Stimulated activated CD8-positive, alpha-beta memory T cell treated with anti-CD3 and anti-CD28 coated beads, Interleukin-7, amount 100 ng/mL, for 4 hours (primary cell): ENCODE measurements around the gene UNC79.
"Not testable (repeated sequence)": the region's sequence is repeated elsewhere in the genome, so short reads cannot be mapped to it uniquely, and the experiment has no call there.

Source experiments
- DNase-seq, 2 donors: peaks; one replicate each; pipeline ENCODE4 v3.0.0-alpha.2; 2020; ENCODE audit warnings: low read depth in 2 of 2

The UNC79 gene

DNA sequence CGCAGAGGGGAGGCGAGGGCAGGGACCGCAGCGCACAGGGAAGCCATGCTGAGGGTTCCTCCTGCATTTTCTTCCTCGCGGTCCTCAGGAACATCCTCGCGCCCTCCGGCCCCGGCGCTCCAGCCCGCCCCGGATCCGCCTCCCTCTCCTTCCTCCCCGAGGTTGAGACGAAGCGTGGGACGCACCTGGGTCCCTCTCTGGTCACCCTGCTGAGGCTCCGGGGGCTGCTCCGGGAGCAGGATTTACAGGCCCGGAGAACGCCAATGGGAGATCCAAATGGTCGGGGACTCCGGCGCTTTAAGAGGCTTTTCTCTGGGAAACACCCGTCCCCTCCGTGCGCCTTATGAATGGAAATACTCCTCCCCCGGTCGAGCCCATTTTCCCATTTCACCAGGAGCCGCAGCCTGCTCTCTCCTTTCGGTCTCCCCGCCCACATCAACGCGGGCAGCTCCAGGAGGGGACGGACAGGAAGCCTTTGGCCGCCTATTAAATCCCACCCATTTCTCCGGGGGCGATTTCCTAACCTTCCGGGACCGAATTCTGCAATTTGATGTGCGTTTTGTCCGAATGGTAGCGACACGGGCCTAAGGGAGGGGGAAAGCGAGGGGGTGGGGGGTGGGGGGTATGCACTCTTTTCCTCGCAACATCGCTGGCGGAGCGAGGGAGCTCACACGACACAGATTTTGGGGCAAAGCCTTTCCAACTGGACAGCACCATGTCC, at the start of gene UNC79:
Gene UNC79 (plus strand): TSS at position 625 of the 721 bp plus-strand sequence. CDS start 91 bp downstream, at position 716.
- no peak for DNase-seq

DNA sequence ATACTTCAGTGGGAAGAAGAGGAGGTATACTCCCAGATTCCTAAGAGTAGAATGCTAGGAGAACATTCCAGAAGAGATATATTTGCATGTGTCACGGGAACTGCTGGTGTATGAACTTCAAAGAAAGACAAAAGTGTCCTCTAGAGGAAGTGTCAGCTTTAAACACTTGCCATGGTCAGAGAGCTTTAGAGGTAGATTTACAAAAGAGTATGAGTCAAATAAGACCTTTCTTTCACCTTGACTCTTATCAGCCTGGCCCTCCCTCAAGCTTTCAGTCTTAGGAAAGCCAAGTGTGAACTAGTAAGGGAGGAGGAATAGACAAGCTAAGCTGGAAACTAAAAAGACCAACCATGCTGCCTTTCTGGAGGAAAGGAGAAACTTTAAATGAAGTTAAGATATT, 49.1 kb upstream of the UNC79 start:
- no peak for DNase-seq

- DNase-seq = not testable (repeated sequence)
These were observed 46.5 kb upstream of the UNC79 start for GRCh38 chr14:93384256-93384655.

DNA sequence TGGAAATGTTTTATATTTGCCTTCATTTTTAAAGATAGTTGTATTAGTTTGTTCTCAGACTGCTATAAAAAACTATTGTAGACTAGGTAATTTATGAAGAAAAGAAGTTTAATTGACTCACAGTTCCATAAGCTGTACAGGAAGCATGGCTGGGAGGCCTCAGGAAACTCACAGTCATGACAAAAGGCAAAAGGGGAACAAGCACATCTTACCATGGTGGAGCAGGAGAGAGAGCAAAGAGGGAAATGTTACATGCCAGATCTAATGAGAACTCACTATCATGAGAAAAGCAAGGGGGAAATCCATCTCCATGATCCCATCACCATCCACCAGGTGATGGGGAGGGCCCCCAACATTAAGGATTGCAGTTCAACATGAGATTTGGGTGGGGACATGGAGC, 35.5 kb upstream of the UNC79 start:
- no peak for DNase-seq

DNA sequence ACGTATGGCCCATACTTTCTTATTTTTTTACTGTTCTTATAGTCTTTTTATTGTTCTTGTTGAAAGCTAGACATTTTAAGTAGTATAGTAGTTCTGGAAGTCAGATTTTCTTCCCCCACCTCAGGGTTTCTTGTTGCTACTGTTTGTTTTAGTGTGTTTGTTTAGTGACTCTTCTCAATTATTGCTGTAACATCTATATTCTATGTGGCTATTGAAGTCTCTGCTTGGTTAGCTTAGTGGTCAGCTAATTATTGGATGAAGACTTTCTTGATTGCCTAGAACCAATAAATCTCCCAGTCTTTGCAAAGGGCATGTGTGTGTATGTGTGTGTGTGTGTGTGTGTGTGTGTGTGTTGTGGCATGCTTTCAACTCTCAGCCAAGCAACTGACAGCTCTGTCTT, 34.3 kb upstream of the UNC79 start:
- DNase-seq = no peak

DNA sequence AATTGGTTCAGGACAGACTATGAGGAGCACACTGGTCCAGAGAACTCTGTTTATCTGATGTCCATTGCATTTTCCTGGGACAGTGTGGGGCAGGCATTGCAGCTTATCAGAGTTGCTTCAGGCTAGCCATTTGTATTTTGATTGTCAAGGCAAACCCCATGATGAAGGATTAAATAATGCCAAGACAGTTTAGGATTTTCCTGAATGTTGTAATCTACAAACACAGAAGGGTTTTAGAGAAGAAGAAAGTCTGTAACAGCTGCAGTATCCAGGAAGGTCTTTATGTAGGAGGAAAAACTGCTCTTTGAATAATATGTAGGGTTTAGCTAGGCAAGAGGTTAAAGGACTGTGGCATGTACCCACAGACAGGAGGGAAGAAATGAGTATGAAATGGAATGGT, 32.2 kb upstream of the UNC79 start:
- no peak for DNase-seq

DNA sequence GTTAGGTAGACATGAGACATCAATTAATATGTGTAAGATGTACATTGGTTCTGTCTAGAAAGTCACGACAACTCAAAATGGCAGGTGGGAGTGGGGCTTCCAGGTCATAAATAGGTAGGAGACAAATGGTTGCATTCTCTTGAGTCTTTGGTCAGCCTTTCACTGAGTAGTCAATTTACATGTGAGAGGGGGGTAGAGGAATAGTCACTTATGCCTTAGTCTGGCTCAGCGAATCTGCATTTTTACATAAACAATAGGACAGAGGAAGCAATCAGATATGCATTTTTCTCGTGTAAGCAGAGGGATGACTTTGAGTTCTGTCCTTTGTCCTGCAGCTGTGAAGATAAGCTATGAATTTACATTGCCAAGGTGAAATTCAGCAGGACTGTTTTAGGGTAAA, 27.8 kb upstream of the UNC79 start:
- DNase-seq = no peak

DNA sequence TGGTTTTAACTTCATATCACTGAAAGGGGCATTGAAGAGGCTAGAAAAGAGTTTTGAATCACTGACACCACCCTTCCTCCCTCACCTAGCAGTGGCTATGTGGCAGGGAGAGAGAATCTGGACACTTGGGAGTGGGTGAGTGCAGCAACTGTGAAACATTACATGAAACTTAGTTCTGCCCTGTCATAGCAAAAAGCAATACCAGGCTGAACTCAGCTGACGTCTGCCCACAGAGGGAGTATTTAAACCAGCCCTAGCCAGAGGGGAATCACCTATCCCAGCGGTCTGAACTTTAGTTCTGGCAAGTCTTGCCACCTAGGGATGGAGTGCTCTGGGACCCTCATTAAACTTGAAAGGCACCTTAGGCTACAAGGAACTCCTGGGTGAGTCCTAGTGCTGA, 20.7 kb upstream of the UNC79 start:
- no peak for DNase-seq

GRCh38 chr14:93410893-93411292, 19.8 kb upstream of the UNC79 start:
- DNase-seq = no peak

- not testable (repeated sequence) for DNase-seq
These were observed 5.6 kb upstream of the UNC79 start for GRCh38 chr14:93425136-93425535.

- DNase-seq = no peak
These were observed 4.0 kb upstream of the UNC79 start for GRCh38 chr14:93426750-93427149.

GRCh38 chr14:93431036-93431670, 414 bp downstream of the UNC79 start:
- no peak for DNase-seq

DNA sequence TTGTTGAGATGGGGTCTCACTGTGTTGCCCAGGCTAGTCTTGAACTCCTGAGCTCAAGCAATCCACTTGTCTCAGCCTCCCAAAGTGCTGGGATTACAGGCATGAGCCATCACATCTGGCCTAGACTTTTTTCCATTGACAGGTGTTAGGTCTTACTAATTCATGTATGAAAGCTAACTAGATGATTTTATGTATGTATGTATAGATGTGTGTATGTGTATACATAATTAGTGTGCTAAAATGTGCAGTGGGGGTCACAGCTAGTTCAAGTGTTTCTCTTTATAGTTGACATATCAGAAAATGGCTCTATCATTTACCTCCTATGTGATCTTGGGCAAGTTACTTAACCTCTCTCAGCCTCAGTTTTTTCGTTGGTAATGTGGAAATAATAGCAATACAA, 23.5 kb downstream of the UNC79 start:
- no peak for DNase-seq

GRCh38 chr14:93456356-93456755, 25.6 kb downstream of the UNC79 start:
- DNase-seq = no peak

- DNase-seq = no peak
These were observed 27.5 kb downstream of the UNC79 start for GRCh38 chr14:93458234-93458633.

DNA sequence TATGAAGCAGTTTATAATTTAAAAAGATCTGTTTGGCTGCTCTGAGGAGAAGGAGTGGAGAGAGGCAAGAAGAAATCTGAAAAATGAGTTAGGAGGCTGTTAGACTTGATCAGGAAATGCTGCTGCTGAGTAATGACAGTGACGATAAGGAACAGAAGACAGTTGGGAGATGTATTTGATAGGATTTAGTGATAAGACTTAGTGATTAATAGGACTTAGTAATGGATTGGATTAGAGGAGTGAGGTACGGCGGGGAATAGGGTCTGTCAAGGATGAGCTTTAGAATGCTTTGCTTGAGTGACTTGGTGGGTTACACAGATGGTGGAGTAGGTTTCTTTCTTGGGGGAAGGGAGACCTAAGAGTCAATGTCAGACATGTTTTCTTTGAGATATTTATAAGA, 31.7 kb downstream of the UNC79 start:
- no peak for DNase-seq

DNA sequence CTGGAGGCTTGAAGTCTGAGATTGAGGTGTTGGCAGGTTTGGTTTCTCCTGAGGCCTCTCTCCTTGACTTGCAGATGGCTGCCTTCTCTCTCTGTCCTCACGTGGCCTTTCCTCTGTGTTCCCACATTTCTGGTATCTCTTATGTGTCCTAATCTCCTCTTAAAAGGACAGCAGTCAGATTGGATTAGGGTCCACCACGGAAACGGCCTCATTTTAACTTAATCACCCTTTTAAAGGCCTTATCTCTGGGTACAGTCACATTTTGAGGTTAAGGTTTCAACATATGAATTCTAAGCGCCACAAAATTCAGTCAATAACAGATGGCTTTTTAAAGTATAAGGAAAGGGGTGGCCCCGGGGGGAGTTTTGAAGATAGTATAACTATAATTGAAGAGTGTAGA, 33.5 kb downstream of the UNC79 start:
- DNase-seq = no peak

DNA sequence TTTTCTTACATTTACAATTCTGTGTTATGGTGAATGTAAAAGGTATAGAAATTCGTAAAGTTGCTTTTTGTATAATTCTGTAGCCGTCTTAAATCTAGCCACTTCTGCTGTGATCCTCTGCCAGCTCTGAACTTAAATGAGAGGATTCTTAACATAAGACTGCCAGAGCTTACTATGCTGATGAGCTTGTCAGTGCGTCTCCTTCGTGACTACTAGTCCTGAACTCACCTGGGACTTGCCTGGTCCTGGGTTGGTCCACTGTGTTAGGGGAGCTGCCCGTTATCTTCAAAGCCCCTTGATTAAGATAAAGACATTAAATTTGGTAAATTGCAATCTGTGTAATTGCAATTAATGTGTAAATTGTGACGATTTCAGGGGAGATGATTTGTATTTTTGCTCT, 44.7 kb downstream of the UNC79 start:
- DNase-seq = no peak

DNA sequence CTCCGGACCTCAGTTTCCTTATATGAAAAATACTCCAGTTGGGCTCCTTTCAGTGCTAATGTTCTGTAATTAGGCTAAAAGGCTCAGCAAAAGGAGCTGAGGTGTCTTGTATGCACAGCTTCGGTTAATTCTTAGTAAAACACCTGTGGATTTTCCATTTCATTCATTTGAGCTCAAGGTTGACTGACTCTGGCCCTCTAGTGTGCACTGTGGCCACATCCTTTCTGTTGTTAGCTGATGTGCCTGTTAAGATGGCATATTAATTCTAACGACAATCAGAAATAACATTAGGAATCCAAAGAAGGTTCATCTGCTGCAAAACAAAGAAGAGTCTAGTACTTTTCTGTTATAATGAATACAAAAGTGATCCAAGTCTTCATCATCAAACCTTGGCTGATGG, 45.6 kb downstream of the UNC79 start:
- no peak for DNase-seq

- not testable (repeated sequence) for DNase-seq
These were observed 48.3 kb downstream of the UNC79 start for GRCh38 chr14:93479074-93479473.

DNA sequence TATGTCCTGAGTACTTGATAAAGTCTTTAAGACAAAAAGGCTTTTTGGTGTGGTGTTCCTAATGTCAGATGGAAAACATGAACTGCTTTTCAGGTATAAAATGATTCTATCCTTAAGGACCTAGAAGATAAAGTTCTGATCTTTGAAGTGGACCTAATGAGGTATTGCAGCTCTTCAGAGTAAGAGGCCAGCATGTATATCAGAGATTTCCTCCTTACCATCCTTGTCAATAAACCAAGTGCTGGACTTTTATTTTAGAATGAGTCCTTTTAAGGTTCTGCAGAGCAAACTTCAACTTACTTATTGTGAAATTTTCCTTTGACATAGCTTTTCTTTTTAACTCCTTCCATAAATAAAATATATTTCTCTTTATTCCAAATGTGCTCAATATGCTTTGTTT, 50.1 kb downstream of the UNC79 start:
- no peak for DNase-seq

DNA sequence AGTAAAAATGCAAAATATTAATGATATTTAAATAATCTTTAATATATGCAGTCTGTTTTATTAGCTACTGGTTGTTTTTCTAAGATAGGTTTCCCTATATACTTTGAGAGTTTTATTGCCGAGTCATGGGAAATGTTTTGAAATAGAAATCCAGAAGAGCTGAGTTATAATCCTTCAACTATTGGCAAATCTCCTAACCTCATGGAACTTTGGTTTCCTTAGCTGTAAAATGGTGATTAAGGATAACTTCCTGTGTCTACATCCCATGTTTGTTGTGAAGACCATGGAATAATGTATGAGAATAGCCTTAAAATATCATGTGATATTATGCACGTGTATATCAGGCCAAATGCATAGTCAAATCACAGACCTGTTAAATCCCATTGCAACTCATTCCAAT, 51.0 kb downstream of the UNC79 start:
- DNase-seq = no peak

- DNase-seq = no peak
These were observed 59.3 kb downstream of the UNC79 start for GRCh38 chr14:93490001-93490400.

- DNase-seq = no peak
These were observed 62.3 kb downstream of the UNC79 start for GRCh38 chr14:93493054-93493453.
